ENCODE measurements around the gene ARHGEF19. TPM values are rescaled to one million over a fixed set of nuclear protein-coding genes. Genes with fewer than 3 reads are reported as not detected.
"Not testable (repeated sequence)": the region's sequence is repeated elsewhere in the genome, so short reads cannot be mapped to it uniquely, and the experiment has no call there.

The ARHGEF19 gene
- total and polyA plus RNA-seq, 3 experiments from 2014 or later: 6.8 to 12.7 (median 7.8) TPM

DNA sequence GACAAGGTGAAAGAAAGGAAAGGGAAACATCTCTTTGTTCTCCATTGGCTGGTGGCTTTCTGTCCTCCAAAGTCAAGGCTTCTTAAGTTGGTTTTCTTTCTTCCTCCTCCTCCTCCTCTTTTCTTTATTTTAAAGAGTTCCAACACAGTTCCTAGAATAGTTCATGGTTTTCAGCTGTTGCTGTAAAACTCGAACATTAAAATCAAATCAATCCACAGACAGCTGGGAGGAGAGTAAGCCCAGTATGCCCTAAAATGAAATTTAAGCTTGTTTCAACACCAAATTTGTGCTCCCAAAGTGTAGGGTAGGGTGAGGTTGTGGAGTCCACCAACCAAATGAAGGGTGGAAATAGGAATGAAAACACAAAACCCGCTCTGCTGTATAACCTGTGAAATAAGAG is 35.0 kb upstream of the ARHGEF19 start:
- no peak for DNase-seq
- H3K36me3 ChIP-seq (ENCODE audit: insufficient read depth, low read length): peaks cover 8% of the 10 kb centered on the region
- peak overlapping the region in 2 of 8 donors; percentile 74 to 94 for H3K27ac Mint-ChIP-seq
- H3K27ac ChIP-seq (ENCODE audit: low read depth, low read length): no peak overlapping the region
- H3K9me3 ChIP-seq (ENCODE audit: low read length): no peaks in the 10 kb centered on the region
- H3K4me3 ChIP-seq (ENCODE audit: low read length): no peak overlapping the region
- H3K9me3 Mint-ChIP-seq: no peaks in the 10 kb centered on the region
- H3K4me1 Mint-ChIP-seq: peaks cover 8 to 20% (median 20%) of the 10 kb centered on the region in 3 donors
- H3K27me3 Mint-ChIP-seq: no peaks in the 10 kb centered on the region
- no peak overlapping the region for H3K4me3 Mint-ChIP-seq
- POLR2A ChIA-PET: no interaction called here
- peaks cover 18% of the 10 kb centered on the region for H3K4me1 ChIP-seq (ENCODE audit: insufficient read depth, low read length)
- H3K27me3 ChIP-seq (ENCODE audit: insufficient read depth, low read length, poor library complexity, severe bottlenecking): no peaks in the 10 kb centered on the region
- CTCF ChIA-PET: interaction anchor here (1.5 kb wide), 1 partner anchor 168 kb away, joined by 4 read pairs; no protein-coding TSS in a partner anchor
- peaks cover 0 to 52% (median 3%) of the 10 kb centered on the region in 3 donors for H3K36me3 Mint-ChIP-seq

- Histone ChIP-seq H3K4me1 (ENCODE audit: insufficient read depth, low read length) (peaks cover 18% of the 10 kb centered on the region), H3K27ac (ENCODE audit: low read depth, low read length) (no peak overlapping the region), H3K4me3 (ENCODE audit: low read length) (no peak overlapping the region), H3K36me3 (ENCODE audit: insufficient read depth, low read length) (peaks cover 4% of the 10 kb centered on the region), H3K9me3 (ENCODE audit: low read length) (no peaks in the 10 kb centered on the region), H3K27me3 (ENCODE audit: insufficient read depth, low read length, poor library complexity, severe bottlenecking) (no peaks in the 10 kb centered on the region)
- no peaks in the 10 kb centered on the region for H3K27me3 Mint-ChIP-seq
- H3K27ac Mint-ChIP-seq: peak overlapping the region in 2 of 8 donors; percentile 38 to 94
- peaks cover 8 to 20% (median 20%) of the 10 kb centered on the region in 3 donors for H3K4me1 Mint-ChIP-seq
- peaks cover 0 to 47% (median 2%) of the 10 kb centered on the region in 3 donors for H3K36me3 Mint-ChIP-seq
- no peak overlapping the region for H3K4me3 Mint-ChIP-seq
- CTCF ChIA-PET: interaction anchor here (1.5 kb wide), 1 partner anchor 168 kb away, joined by 4 read pairs; no protein-coding TSS in a partner anchor
- POLR2A ChIA-PET: no interaction called here
- no peak for DNase-seq
- H3K9me3 Mint-ChIP-seq: no peaks in the 10 kb centered on the region
Measured at GRCh38 chr1:16246961-16247360, 34.5 kb upstream of the ARHGEF19 start.

GRCh38 chr1:16246239-16246638 is 33.8 kb upstream of the ARHGEF19 start:
- H3K36me3 ChIP-seq (ENCODE audit: insufficient read depth, low read length); POLR2A ChIA-PET; H3K27me3 Mint-ChIP-seq; H3K9me3 Mint-ChIP-seq; H3K27ac ChIP-seq (ENCODE audit: low read depth, low read length); H3K4me3 ChIP-seq (ENCODE audit: low read length); H3K9me3 ChIP-seq (ENCODE audit: low read length); H3K4me3 Mint-ChIP-seq; H3K27me3 ChIP-seq (ENCODE audit: insufficient read depth, low read length, poor library complexity, severe bottlenecking); DNase-seq: not testable (repeated sequence)
- H3K4me1 Mint-ChIP-seq: peaks cover 8 to 20% (median 20%) of the 10 kb centered on the region in 3 donors
- peaks cover 18% of the 10 kb centered on the region for H3K4me1 ChIP-seq (ENCODE audit: insufficient read depth, low read length)
- CTCF ChIA-PET: interaction anchor here (1.1 to 3.1 kb wide), 3 partner anchors 12 to 59 kb away, joined by 3 to 10 read pairs (median 4); no protein-coding TSS in a partner anchor
- peaks cover 0 to 40% (median 0%) of the 10 kb centered on the region in 3 donors for H3K36me3 Mint-ChIP-seq
- peak overlapping the region in 3 of 8 donors; percentile 36 to 94 (median 79) for H3K27ac Mint-ChIP-seq

- POLR2A ChIA-PET: no interaction called here
Measured at GRCh38 chr1:16245476-16246196, 33.2 kb upstream of the ARHGEF19 start.

GRCh38 chr1:16244650-16245285 is 32.3 kb upstream of the ARHGEF19 start:
- Mint-ChIP-seq H3K27ac (peak overlapping the region in 5 of 8 donors; percentile 37 to 92 (median 70)), H3K9me3 (no peaks in the 10 kb centered on the region), H3K36me3 (peaks cover 0 to 26% (median 0%) of the 10 kb centered on the region in 3 donors), H3K4me1 (peaks cover 7 to 18% (median 17%) of the 10 kb centered on the region in 3 donors), H3K4me3 (no peak overlapping the region), H3K27me3 (no peaks in the 10 kb centered on the region)
- no peaks in the 10 kb centered on the region for H3K27me3 ChIP-seq (ENCODE audit: insufficient read depth, low read length, poor library complexity, severe bottlenecking)
- H3K4me3 ChIP-seq (ENCODE audit: low read length): no peak overlapping the region
- ChIA-PET CTCF (interaction anchor here (0.6 to 3.1 kb wide), 13 partner anchors 10 to 237 kb away, joined by 3 to 17 read pairs (median 4); partner anchors contain the start of gene FAM131C), POLR2A (no interaction called here)
- no peaks in the 10 kb centered on the region for H3K36me3 ChIP-seq (ENCODE audit: insufficient read depth, low read length)
- H3K9me3 ChIP-seq (ENCODE audit: low read length): no peaks in the 10 kb centered on the region
- H3K27ac ChIP-seq (ENCODE audit: low read depth, low read length): no peak overlapping the region
- peaks cover 13% of the 10 kb centered on the region for H3K4me1 ChIP-seq (ENCODE audit: insufficient read depth, low read length)
- DNase-seq: no peak

More at GRCh38 chr1:16245476-16246196, 33.2 kb upstream of the ARHGEF19 start:
- Histone ChIP-seq H3K4me3 (ENCODE audit: low read length) (no peak overlapping the region), H3K9me3 (ENCODE audit: low read length) (no peaks in the 10 kb centered on the region), H3K36me3 (ENCODE audit: insufficient read depth, low read length) (no peaks in the 10 kb centered on the region), H3K27ac (ENCODE audit: low read depth, low read length) (no peak overlapping the region), H3K27me3 (ENCODE audit: insufficient read depth, low read length, poor library complexity, severe bottlenecking) (no peaks in the 10 kb centered on the region), H3K4me1 (ENCODE audit: insufficient read depth, low read length) (peaks cover 18% of the 10 kb centered on the region)
- Mint-ChIP-seq H3K4me1 (peaks cover 8 to 20% (median 20%) of the 10 kb centered on the region in 3 donors), H3K27me3 (no peaks in the 10 kb centered on the region), H3K36me3 (peaks cover 0 to 34% (median 0%) of the 10 kb centered on the region in 3 donors), H3K9me3 (no peaks in the 10 kb centered on the region), H3K4me3 (no peak overlapping the region), H3K27ac (peak overlapping the region in 2 of 8 donors; percentile 79 to 94)
- no peak for DNase-seq
- CTCF ChIA-PET: interaction anchor here (1.1 to 3.1 kb wide), 7 partner anchors 11 to 238 kb away, joined by 3 to 17 read pairs (median 10); no protein-coding TSS in a partner anchor

DNA sequence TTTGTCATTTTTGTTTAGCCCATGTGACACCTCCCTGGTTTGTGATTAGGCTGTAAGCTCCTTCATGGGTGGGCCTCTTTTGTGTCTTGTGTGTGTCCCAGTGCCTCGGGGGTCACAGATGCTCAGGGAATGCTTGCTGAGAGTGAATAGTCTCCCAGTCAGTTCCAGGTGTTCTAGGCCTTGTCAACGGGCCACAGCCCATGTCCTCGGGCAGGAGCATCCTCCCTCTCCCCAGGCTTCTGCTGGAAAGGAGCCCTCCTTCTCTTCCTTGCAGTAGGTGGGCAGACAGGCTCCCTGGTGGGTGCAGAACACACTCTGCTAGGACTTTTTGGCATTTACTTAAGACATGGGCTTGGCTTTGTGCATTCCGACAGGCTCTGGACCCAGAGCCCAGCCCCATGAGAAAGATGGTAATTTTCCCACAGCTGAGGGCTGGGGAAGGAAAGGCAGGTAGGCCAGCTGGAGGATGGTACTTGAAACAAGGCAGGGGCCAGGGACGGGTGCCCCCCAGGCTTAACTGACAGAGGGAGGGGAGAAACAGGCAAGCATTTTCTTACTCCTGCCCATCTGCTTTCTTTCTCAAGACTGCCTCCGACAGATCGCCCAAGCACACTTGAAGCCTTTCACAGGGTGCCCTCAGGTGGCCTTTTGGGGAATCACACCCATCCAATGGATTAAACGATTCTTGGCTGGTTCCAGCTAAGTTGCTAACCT is 31.6 kb upstream of the ARHGEF19 start:
- H3K4me3 ChIP-seq (ENCODE audit: low read length): no peak overlapping the region
- peak; percentile 53 to 81 (median 57) for DNase-seq
- Mint-ChIP-seq H3K4me3 (peak overlapping the region in 1 of 7 donors; percentile 13), H3K27me3 (no peaks in the 10 kb centered on the region), H3K4me1 (peaks cover 3 to 11% (median 11%) of the 10 kb centered on the region in 3 donors), H3K9me3 (no peaks in the 10 kb centered on the region), H3K27ac (peak overlapping the region in 7 of 8 donors; percentile 7 to 92 (median 70)), H3K36me3 (peaks cover 0 to 22% (median 0%) of the 10 kb centered on the region in 3 donors)
- no peaks in the 10 kb centered on the region for H3K9me3 ChIP-seq (ENCODE audit: low read length)
- peaks cover 7% of the 10 kb centered on the region for H3K4me1 ChIP-seq (ENCODE audit: insufficient read depth, low read length)
- H3K27me3 ChIP-seq (ENCODE audit: insufficient read depth, low read length, poor library complexity, severe bottlenecking): no peaks in the 10 kb centered on the region
- no peak overlapping the region for H3K27ac ChIP-seq (ENCODE audit: low read depth, low read length)
- CTCF ChIA-PET: interaction anchor here (0.6 to 3.1 kb wide), 14 partner anchors 9 to 236 kb away, joined by 3 to 17 read pairs (median 4); partner anchors contain the start of gene FAM131C
- H3K36me3 ChIP-seq (ENCODE audit: insufficient read depth, low read length): no peaks in the 10 kb centered on the region
- POLR2A ChIA-PET: interaction anchor here (0.7 kb wide), 1 partner anchor 90 kb away, joined by 4 read pairs; no protein-coding TSS in a partner anchor

- Mint-ChIP-seq H3K27ac (peak overlapping the region in 1 of 8 donors; percentile 67), H3K9me3 (no peaks in the 10 kb centered on the region), H3K4me3 (no peak overlapping the region), H3K4me1 (peaks cover 3 to 8% (median 5%) of the 10 kb centered on the region in 3 donors), H3K36me3 (peaks cover 0 to 15% (median 0%) of the 10 kb centered on the region in 3 donors), H3K27me3 (no peaks in the 10 kb centered on the region)
- Histone ChIP-seq H3K4me1 (ENCODE audit: insufficient read depth, low read length) (peaks cover 4% of the 10 kb centered on the region), H3K4me3 (ENCODE audit: low read length) (no peak overlapping the region), H3K27me3 (ENCODE audit: insufficient read depth, low read length, poor library complexity, severe bottlenecking) (no peaks in the 10 kb centered on the region), H3K27ac (ENCODE audit: low read depth, low read length) (no peak overlapping the region), H3K9me3 (ENCODE audit: low read length) (no peaks in the 10 kb centered on the region), H3K36me3 (ENCODE audit: insufficient read depth, low read length) (no peaks in the 10 kb centered on the region)
- no peak for DNase-seq
- CTCF ChIA-PET: interaction anchor here (1.4 to 3.1 kb wide), 8 partner anchors 9 to 169 kb away, joined by 3 to 17 read pairs (median 9); partner anchors contain the start of gene FAM131C
- POLR2A ChIA-PET: interaction anchor here (0.7 kb wide), 1 partner anchor 91 kb away, joined by 4 read pairs; no protein-coding TSS in a partner anchor
Measured at GRCh38 chr1:16243215-16243610, 30.8 kb upstream of the ARHGEF19 start.

Measured in CD8-positive, alpha-beta memory T cell (primary cell).